Renal cortical epithelial cell (primary cell): ENCODE results near the gene ALG8. TPM values are rescaled to one million over a fixed set of nuclear protein-coding genes. Genes with fewer than 3 reads are reported as not detected.
"Not testable (repeated sequence)": the region's sequence is repeated elsewhere in the genome, so short reads cannot be mapped to it uniquely, and the experiment has no call there.

Source experiments
- DNase-seq: peaks from one replicate; pipeline ENCODE4 v3.0.0-alpha.2; 2011; ENCODE audit warnings: low read depth
- total RNA-seq: library from RNA; depleted of rRNA; stranded (reverse); fragments of >200 nt; gene quantifications from 2 replicates; pipeline ENCODE4 v1.2.3, GENCODE V29; 2014

The ALG8 gene
- 28.8 and 36.8 TPM in 2 replicates for total RNA-seq

GRCh38 chr11:78139422-78140391 is at the start of gene ALG8:
Gene ALG8, minus strand, starts transcription at chr11:78139626. Its CDS starts 38 bp downstream, at chr11:78139588.
- peak; percentile 94 for DNase-seq

GRCh38 chr11:78188286-78189173 is 49.1 kb upstream of the ALG8 start, which contains the start of the genes KCTD21 and USP35:
Gene KCTD21, minus strand, starts transcription at chr11:78188626. Its CDS starts 14,072 bp downstream, at chr11:78174554.
Gene USP35, plus strand, starts transcription at chr11:78188919. Its CDS starts 7,327 bp downstream, at chr11:78196246.
- peak; percentile 90 for DNase-seq

GRCh38 chr11:78187366-78188285 is 48.2 kb upstream of the ALG8 start:
- peak; percentile 31 for DNase-seq

- no peak for DNase-seq
Observed at GRCh38 chr11:78181185-78181584, 41.8 kb upstream of the ALG8 start.

- no peak for DNase-seq
Observed at GRCh38 chr11:78180751-78181150, 41.3 kb upstream of the ALG8 start.

- peak; percentile 38 for DNase-seq
Observed at GRCh38 chr11:78179459-78180071, 40.1 kb upstream of the ALG8 start.

GRCh38 chr11:78177216-78177615 is 37.8 kb upstream of the ALG8 start:
- DNase-seq = no peak

GRCh38 chr11:78176605-78177141 is 37.2 kb upstream of the ALG8 start:
- no peak for DNase-seq

GRCh38 chr11:78175862-78176261 is 36.4 kb upstream of the ALG8 start:
- not testable (repeated sequence) for DNase-seq

- no peak for DNase-seq
Observed at GRCh38 chr11:78171951-78172350, 32.5 kb upstream of the ALG8 start.

- DNase-seq = no peak
Observed at GRCh38 chr11:78170874-78171549, 31.6 kb upstream of the ALG8 start.

GRCh38 chr11:78170413-78170812 is 31.0 kb upstream of the ALG8 start:
- DNase-seq = no peak

- DNase-seq = no peak
Observed at GRCh38 chr11:78168539-78169477, 29.4 kb upstream of the ALG8 start.

GRCh38 chr11:78166855-78167469 is 27.5 kb upstream of the ALG8 start:
- DNase-seq = no peak

- no peak for DNase-seq
Observed at GRCh38 chr11:78164471-78164870, 25.0 kb upstream of the ALG8 start.

- no peak for DNase-seq
Observed at GRCh38 chr11:78163828-78164227, 24.4 kb upstream of the ALG8 start.

GRCh38 chr11:78161962-78162371 is 22.5 kb upstream of the ALG8 start:
- DNase-seq = no peak

GRCh38 chr11:78161346-78161745 is 21.9 kb upstream of the ALG8 start:
- no peak for DNase-seq
